HG03103 (cell line): ENCODE measurements around the gene KLHDC8A.

Source experiments
- ATAC-seq: cut with Tn5 transposase; IDR thresholded peaks from one replicate; pipeline ENCODE4 v1.9.1; 2021; ENCODE audit warnings: low read depth; ENCODE audit not compliant: unreplicated experiment

The KLHDC8A gene

DNA sequence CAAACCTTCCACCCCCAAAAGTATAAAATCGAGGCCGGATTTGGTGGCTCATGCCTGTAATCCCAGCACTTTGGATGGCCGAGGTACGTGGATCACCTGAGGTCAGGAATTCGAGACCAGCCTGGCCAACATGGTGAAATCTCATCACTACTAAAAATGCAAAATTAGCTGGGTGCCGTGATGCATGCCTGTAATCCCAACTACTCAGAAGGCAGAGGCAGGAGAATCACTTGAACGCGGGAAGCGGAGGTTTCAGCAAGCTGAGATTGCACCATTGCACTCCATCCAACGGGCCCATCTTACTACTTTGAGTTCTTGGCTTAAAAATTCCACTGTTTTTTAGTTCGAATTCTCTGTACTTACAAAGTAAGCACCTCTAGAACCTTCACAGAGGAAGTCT, 11.0 kb downstream of the KLHDC8A start:
- no peak for ATAC-seq

- ATAC-seq = no peak
Measured at GRCh38 chr1:205344066-205344928, 12.4 kb downstream of the KLHDC8A start.

GRCh38 chr1:205343431-205344065, 13.2 kb downstream of the KLHDC8A start:
- ATAC-seq = no peak

GRCh38 chr1:205342986-205343385, 13.7 kb downstream of the KLHDC8A start:
- no peak for ATAC-seq

DNA sequence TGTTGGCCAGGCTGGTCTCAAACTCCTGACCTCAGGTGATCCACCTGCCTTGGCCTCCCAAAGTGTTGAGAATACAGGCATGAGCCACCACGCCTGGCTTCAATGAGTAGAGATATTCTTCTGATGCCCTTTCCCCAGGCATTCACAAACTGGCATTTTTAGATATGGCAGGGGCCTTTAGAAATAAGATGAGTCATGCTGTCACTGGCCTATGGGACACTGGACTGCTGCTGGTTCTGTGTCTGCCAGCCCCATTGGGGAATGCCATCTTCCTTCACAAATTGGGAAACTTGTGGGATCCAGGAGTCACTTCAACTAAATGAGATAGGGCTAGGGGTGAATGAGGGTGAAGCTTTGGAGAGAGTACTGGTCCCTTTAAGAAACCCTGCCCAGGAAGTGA, 16.0 kb downstream of the KLHDC8A start:
- ATAC-seq = no peak

DNA sequence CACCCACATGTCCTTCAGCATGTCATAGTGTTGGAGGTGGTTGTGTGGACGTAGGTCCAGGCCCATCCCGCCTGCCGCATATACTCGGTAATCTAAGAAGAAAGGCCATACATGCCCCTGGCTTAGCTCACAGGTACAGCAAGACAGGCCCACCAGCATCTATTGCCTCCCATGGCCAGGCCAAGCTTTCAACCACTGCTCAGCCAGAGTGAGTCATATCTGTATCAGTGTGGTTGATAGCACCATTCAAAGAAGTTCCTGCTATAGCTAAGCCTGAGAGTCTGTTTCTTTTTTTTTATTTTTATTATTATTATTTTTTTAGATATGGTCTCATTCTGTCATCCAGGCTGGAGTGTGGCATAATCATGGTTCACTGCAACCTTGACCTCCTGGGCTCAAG, 17.0 kb downstream of the KLHDC8A start:
- peak; percentile 71 for ATAC-seq

- no peak for ATAC-seq
Measured at GRCh38 chr1:205339197-205339702, 17.5 kb downstream of the KLHDC8A start.

DNA sequence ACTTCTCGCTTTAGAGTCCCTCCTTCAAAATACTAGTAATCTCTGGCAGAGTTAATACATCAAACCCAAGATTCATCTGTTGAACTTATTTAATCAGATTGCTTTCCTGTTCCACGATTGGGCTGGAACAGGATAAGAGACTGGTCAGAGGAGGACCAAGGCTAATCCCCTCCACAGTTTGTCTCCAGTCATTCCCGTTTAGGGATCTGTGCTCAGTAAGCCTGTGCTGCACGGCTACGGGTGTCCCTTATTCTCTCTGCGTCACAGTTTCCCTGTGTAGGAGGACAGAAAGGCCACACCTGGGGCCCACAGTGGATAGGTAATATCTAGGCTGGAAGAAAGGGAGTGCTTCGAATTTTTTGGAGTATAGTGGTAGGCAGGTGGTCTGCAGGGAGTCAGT, 18.7 kb downstream of the KLHDC8A start:
- ATAC-seq = no peak

DNA sequence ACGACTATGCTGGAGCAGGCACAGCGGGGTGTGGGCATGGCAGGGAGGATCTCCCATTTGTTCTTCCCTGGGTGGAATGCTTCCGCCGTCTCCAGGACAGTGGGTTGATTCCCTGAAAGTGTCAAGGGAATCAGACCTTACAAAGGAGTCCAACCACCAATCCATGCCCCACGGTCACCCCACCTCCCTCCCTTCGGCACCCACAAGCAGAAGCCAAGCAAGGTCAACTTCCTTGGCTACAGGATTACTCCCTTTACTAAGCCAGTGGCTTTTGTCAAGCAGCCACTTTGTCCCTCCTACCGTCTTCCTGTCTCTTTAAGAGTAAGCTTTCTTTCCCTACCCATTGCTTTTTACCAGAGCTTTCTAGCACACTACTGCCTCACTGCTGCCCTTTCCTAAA, 19.2 kb downstream of the KLHDC8A start:
- ATAC-seq = no peak

DNA sequence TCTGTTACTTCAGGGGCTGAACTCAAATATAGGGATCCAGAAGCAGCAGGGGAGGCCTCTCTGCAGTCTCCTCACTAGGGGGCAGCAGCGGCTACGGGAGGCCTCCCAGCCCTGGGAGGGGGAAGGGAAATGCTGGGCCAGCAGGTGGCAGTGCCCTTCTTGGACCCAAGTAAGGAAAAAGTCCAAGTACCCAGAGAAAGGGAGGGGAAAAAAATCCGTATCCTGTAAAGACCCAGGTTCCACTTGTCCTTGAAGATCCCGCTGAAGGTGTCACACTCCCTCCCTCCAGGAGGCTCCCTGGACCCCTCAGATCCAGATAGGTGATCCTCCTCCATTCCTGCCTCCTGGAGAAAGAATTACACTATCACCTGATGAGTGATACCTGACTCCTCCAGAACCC, 21.0 kb downstream of the KLHDC8A start:
- ATAC-seq = no peak

DNA sequence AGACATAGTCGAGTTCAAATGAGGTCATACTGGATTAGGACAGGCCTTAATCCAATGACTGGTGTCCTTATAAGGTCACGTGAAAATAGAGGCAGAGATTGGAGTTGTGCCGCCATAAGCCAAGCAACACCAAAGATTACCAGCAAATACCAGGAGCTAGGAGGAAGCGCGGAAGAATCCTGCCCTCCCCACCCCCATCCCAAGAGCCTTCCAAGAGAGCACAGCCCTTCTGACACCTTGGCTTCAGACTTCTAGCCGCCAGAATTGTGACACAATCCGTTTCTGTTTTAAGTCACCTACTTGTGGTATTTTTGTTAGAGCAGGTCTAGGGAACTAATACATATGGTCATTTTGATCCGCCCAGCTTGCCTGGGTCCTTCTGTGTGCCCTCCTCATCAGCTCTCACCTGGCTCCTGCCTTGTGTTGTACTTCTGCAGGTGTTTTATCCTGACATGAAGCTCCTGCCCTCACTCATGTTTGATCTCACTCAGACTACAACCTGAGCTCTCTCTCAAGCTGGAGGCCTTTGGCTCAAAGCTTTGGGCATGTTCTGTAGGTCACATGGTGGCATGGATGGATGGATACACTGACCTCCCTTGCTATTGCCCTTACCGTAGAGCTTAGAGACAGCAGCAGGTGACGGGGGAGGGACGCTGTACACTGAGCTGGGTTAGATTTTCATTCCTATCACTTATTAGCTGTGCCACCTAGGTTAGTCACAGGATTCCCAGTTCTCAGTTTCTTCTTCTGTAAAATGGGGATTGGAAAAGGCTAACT, 24.5 kb downstream of the KLHDC8A start:
- no peak for ATAC-seq

GRCh38 chr1:205330150-205330549, 26.6 kb downstream of the KLHDC8A start:
- no peak for ATAC-seq

DNA sequence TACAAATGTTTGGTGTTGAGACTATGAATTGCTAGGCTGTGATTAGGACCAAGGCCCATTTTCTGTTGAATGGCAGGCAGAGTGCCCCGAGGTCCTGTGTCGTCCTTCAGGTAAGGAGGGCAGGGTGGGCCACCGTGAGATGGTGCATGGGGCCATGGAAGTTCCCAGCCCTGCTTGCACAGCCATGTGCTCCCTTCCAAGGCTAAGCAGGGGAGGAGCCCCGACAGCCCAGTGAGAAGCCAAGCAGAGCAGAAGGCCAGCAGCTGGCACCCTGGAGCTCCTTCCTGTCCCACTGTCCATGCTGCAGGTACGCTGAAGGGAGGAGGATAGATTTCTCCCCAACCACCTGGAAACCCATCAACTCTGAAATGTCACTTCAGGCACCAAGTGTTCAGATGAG, 27.0 kb downstream of the KLHDC8A start:
- no peak for ATAC-seq

- ATAC-seq = no peak
Measured at GRCh38 chr1:205328476-205328875, 28.2 kb downstream of the KLHDC8A start.

DNA sequence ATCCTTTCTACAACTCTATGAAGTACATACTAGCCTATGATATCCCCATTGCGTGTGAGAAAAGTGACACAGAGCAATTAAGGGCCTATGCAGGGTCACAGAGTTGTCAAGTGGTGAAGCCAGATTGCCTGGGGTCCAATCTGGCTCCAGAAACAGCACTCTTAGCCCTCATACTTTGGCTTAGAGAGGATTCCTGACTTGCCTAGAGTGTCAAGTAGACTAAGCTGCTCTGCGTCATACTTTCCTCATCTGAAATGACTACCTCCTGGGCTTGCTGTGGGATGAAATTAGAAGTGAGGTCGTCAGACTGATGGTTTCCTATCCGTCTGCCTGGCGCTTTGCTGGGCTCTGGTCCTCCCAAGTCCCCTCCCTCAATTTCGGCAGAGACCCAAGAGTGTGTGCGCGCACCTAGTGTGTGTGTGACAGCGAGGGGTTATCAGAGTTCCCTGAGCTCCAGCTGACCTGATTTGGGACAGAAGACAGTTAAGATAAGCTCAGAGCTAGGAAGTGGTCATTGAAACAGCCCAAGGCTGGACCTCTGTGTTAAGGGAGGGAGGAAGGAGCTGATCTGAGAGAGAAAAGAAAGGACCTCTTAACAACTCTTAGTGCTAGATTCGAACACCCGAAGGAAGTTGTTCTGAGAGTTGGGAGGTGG, 29.8 kb downstream of the KLHDC8A start:
- no peak for ATAC-seq

DNA sequence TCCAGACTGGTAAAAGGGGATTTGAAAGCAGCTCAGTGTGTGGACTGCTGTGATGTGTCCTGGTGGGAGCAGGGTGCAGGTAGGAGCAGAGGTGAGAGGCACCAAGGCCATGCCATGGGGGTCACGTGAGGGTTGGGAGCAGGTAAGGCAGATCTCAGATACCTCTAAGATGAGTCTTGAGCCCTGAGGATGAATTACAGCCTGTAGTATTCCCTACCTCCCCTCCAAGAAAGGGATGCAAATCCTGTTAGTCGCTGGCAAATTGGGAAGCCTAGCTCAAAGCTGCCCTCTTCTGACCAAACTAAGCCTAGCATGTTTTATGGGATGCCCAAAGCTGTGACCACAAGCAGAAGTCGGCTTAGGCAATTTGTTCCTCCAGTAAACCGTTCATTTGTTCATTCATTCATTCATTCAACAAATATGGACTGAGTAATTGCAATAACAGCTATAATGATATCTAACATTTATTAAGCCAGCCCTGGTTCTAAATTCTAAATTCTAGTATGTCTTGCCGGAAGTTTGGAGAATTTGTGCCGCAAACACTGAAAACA, 31.3 kb downstream of the KLHDC8A start:
- ATAC-seq = no peak

- ATAC-seq = no peak
Measured at GRCh38 chr1:205324781-205325180, 31.9 kb downstream of the KLHDC8A start.

GRCh38 chr1:205323794-205324193, 32.9 kb downstream of the KLHDC8A start:
- ATAC-seq = no peak

- ATAC-seq = no peak
Measured at GRCh38 chr1:205321959-205322283, 34.8 kb downstream of the KLHDC8A start.

- ATAC-seq = no peak
Measured at GRCh38 chr1:205321162-205321958, 35.4 kb downstream of the KLHDC8A start, which contains the start of gene NUAK2. TSS of gene NUAK2 (minus strand) at chr1:205321745. CDS start at chr1:205321628, 117 bp downstream.
